GM18909 (cell line): ENCODE data around the gene CDKN2B.
"Not testable (repeated sequence)": the region's sequence is repeated elsewhere in the genome, so short reads cannot be mapped to it uniquely, and the experiment has no call there.

Source experiments
- ATAC-seq: cut with Tn5 transposase; IDR thresholded peaks from one replicate; pipeline ENCODE4 v1.9.1; 2021; ENCODE audit warnings: mild to moderate bottlenecking; ENCODE audit not compliant: unreplicated experiment, poor library complexity

The CDKN2B gene

DNA sequence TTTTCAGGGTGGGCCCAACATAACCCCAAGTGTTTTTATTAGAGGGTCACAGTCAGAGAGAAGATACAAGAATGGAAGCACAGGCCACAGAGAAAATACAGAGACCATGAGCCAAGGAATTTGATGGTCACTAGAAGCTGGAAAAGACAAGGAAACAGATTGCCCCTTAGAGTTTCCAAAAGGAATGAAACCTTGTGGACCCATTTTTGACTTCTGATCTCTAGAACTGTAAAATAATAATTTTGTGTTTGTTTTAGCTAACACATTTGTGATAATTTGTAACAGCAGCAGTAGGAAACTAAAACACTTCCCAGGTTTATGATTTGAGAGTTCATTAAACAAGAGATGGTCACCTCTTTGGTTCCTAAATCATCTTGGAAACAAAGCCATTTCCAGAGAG lies 36.7 kb downstream of the CDKN2B start:
- ATAC-seq: no peak

GRCh38 chr9:21970800-21971640 lies 38.1 kb downstream of the CDKN2B start:
- no peak for ATAC-seq

- no peak for ATAC-seq
Measured at GRCh38 chr9:21969951-21970799, 38.9 kb downstream of the CDKN2B start.

DNA sequence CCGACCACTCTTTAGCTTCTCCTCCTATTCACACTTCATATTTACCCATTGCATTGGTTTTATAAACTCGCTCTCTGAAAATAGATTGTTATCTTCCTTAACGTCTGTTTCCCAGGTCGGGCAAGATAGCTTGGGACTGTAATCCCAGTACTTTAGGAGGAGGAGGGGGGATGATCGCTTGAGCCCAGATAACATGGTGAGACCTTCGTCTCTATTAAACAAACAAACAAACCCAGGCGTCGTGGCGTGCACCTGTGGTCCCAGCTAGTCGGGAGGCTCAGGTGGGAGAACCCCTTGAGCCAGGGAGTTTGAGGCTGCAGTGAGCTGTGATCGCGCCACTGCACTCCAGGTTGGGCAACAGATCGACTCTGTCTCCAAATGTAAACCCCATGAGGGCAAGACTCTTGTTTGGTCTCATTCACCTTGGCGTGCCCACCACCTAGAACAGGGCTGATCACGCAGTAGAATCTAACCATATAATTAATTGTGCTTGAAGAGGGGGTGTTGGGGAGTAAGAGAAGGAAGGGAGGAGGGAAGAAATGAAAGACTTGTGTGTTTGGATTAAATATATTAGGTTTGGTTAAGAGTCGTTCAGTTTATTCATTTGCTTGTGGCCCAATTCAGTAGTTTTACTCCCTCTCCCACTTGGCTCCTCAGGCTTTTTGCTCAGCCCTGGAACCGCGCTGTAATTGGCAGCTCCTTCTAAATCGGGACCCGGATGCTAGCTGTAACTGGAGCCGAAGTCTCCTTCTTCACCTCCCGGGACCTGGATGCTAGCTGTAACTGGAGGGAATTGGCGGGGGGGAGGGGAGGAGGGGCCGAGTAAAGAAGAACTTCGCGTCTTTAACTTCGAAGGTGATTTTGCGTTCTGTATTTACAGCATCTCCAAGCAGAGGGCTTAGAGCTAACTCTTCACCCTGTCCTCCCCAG lies 39.8 kb downstream of the CDKN2B start:
- no peak for ATAC-seq

GRCh38 chr9:21968331-21969010 lies 40.6 kb downstream of the CDKN2B start:
- no peak for ATAC-seq

DNA sequence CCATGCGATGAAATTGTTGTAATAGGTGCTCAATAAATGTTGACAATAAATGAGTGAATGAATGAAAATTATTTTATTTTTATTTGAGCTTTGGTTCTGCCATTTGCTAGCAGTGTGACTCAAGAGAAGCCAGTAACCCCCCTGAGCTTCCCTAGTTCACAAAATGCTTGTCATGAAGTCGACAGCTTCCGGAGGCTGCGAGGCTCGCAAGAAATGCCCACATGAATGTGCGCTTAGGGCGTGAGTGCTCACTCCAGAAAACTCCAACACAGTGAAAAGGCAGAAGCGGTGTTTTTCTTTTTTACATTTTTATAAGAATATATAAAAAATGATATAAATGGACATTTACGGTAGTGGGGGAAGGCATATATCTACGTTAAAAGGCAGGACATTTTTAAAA lies 41.4 kb downstream of the CDKN2B start:
- ATAC-seq: no peak

GRCh38 chr9:21967169-21967568 lies 41.9 kb downstream of the CDKN2B start:
- no peak for ATAC-seq

DNA sequence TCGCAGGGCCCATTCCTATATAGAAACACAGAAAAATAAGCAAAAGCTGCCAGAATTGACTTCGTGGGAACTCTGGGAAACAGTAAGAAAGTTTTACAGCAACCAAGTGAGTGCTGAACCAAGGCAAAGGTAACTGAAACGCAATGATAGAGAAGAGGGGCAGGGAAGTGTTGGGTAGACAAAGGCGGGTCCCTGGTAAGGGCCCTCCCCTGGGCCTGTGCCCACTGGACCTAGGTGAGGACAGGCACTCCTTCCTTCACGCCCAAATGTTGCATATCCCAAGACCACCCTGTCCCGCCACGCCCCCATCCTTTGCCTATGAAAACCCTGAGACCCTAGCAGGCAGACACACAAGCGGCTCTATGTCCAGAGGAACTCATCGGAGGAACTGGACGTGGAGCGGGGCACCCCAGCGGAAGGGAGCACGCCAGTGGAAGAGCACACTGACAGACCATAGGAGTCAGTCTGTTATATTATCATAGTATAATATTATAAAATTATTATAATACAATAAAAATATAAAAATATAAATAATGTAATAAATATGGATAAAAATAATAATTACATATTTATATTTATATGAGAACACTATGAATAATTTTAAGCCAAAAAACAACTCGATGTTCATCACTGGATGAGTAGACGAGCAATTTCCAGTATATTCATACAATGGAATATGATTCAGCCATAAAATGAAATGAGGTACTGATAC lies 42.8 kb downstream of the CDKN2B start:
- ATAC-seq: no peak

GRCh38 chr9:21965401-21965951 lies 43.6 kb downstream of the CDKN2B start:
- ATAC-seq: peak; percentile 74

DNA sequence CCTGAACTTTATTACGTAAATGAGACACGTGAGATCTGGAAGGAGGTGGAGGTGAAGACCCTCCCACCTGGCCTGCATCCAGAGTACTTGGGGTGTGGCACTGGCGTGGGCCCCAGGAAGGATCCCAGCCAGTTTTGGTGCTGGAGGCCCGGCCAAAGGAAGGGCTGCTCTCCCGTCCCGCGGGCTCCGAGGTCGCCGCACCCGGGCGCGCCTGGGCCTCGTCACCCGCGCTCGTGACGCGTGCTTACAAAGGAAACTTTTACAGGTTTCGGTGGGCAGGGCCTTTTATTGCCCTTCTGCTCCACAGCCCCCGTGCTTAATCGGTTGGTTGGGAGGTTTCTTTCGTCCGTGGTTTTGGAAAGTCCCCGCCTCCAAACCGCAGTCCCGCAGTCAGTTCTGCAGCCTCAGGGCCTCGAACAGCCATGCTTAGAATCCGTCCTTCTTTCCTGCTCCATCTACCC lies 44.1 kb downstream of the CDKN2B start:
- ATAC-seq: peak; percentile 63

DNA sequence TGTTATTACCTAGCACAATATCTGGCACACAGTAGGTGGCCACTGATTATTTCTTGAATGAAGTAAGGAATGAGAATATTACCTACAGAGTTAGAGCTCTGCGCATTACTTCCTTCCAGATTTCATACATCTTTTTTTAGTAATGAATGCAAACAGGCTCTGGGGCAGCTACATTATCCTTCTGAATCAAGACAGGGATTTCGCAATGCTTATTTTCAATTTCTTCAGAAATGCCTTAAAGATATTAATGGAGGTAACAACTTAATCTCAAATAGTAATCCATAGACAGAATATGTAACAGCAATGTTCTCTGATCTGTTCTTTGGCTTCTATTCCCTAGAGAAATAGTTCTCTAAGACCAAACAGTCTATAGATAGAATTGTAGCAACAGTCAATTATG lies 47.5 kb downstream of the CDKN2B start:
- ATAC-seq: no peak

DNA sequence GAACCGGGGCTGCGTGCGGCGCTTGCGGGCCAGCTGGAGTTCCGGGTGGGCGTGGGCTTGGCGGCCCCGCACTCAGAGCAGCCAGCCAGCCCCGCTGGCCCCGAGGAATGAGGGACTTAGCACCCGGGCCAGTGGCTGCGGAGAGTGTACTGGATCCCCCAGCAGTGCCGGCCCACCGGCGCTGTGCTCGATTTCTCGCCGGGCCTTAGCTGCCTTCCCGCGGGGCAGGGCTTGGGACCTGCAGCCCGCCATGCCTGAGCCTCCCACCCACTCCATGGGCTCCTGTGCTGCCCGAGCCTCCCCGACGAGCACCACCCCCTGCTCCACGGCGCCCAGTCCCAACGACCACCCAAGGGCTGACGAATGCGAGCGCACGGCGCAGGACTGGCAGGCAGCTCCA lies 49.8 kb downstream of the CDKN2B start:
- ATAC-seq: not testable (repeated sequence)

- ATAC-seq: no peak
Measured at GRCh38 chr9:21958833-21959232, 50.3 kb downstream of the CDKN2B start.
